ENCODE data around the gene ZNF138. TPM values are rescaled to one million over a fixed set of nuclear protein-coding genes. Genes with fewer than 3 reads are reported as not detected.

Gene ZNF138
- total RNA-seq, 2 experiments from 2014 or later, result 5.6 to 7.3 TPM

DNA sequence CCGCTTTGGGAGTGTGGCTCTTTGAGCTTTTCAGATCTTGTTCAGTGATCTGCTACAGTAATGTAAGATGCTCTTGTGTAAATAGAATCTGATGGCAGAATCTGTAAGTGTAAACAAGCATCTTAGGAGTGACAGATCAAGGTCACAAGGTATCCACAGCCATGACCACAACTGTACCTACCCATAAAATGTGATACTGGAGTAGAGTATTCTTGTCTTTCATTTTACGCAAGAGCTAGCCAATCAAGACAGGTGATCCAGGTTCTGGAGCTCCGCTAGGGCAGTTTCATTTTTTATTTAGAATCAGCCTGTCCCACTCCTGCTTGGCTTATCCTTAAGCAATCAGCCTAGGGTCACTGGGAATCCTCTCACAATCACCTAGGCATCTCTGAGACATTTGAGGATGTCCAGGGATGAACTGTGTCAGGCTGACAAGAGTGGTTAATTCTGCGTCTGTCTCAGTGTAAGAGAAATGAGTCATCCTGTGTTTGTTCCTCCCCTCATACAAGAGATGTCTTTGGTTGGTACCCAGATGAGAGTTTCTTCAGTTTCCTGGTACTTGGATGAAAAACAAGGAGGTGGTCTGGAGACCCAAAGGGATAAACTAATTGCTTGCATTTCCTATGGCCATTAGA lies 13.6 kb downstream of the ZNF138 start:
- DNase-seq, result no peak
- ATAC-seq (ENCODE audit: poor library complexity), result no peak
- peaks cover 7% of the 10 kb centered on the region for H3K4me1 Mint-ChIP-seq (ENCODE audit: low read depth)
- ChIA-PET CTCF (no interaction called here), POLR2A (no interaction called here)
- H3K9me3 ChIP-seq (ENCODE audit: control insufficient read depth in 1 of 2, insufficient read depth in 1 of 2, low read length in 2 of 2), result no peaks in the 10 kb centered on the region
- H3K9me3 Mint-ChIP-seq, result no peaks in the 10 kb centered on the region
- no peaks in the 10 kb centered on the region for H3K27me3 Mint-ChIP-seq
- no peak overlapping the region for H3K4me3 Mint-ChIP-seq
- H3K4me1 ChIP-seq (ENCODE audit: insufficient read depth, low read length), result no peaks in the 10 kb centered on the region
- TF ChIP-seq, protein P1, sequence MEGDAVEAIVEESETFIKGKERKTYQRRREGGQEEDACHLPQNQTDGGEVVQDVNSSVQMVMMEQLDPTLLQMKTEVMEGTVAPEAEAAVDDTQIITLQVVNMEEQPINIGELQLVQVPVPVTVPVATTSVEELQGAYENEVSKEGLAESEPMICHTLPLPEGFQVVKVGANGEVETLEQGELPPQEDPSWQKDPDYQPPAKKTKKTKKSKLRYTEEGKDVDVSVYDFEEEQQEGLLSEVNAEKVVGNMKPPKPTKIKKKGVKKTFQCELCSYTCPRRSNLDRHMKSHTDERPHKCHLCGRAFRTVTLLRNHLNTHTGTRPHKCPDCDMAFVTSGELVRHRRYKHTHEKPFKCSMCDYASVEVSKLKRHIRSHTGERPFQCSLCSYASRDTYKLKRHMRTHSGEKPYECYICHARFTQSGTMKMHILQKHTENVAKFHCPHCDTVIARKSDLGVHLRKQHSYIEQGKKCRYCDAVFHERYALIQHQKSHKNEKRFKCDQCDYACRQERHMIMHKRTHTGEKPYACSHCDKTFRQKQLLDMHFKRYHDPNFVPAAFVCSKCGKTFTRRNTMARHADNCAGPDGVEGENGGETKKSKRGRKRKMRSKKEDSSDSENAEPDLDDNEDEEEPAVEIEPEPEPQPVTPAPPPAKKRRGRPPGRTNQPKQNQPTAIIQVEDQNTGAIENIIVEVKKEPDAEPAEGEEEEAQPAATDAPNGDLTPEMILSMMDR (IDR thresholded peaks at IDR 0.05), result no peak
- H3K27ac Mint-ChIP-seq, result no peak overlapping the region
- no peak overlapping the region for H3K27ac ChIP-seq (ENCODE audit: low read depth in 1 of 2, low read length in 2 of 2)
- H3K27me3 ChIP-seq (ENCODE audit: control insufficient read depth in 1 of 2, insufficient read depth in 2 of 2, low read length in 2 of 2), result no peaks in the 10 kb centered on the region
- peaks cover 11% of the 10 kb centered on the region for H3K36me3 ChIP-seq (ENCODE audit: insufficient read depth, low read length)
- H3K4me3 ChIP-seq (ENCODE audit: low read length), result no peak overlapping the region
- H3K36me3 Mint-ChIP-seq (ENCODE audit: low read depth), result peaks cover 66% of the 10 kb centered on the region
- intact Hi-C loops (cut with DNase I, micrococcal nuclease), result no loop called here

DNA sequence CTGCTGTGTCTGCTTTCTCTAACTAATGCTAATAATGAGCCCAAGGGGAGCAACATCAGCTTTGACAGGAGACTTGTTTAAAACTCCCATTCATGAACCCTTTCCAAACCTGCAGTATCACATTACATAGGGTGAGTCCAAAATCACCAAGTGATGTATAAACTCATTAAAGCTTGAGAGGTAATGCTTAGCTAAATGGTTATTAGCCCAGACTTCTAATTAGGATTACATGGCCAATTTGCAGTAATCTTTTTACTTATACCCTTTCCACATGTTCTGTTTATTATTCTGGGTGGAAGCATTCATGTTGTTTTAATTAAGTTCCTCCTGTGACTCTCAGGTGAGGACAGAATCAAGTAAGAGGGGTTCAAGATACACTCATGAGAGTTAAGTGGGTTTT lies 17.5 kb downstream of the ZNF138 start:
- Mint-ChIP-seq H3K4me3 (no peak overlapping the region), H3K36me3 (ENCODE audit: low read depth) (peaks cover 62% of the 10 kb centered on the region), H3K27ac (no peak overlapping the region), H3K9me3 (no peaks in the 10 kb centered on the region), H3K27me3 (no peaks in the 10 kb centered on the region), H3K4me1 (ENCODE audit: low read depth) (peaks cover 23% of the 10 kb centered on the region)
- intact Hi-C loops (cut with DNase I, micrococcal nuclease), result no loop called here
- TF ChIP-seq, protein P1 (IDR thresholded peaks at IDR 0.05), result no peak
- POLR2A ChIA-PET, result no interaction called here
- no peak for ATAC-seq (ENCODE audit: poor library complexity)
- no peak for DNase-seq
- Histone ChIP-seq H3K36me3 (ENCODE audit: insufficient read depth, low read length) (peaks cover 3% of the 10 kb centered on the region), H3K27me3 (ENCODE audit: control insufficient read depth in 1 of 2, insufficient read depth in 2 of 2, low read length in 2 of 2) (no peaks in the 10 kb centered on the region), H3K4me3 (ENCODE audit: low read length) (no peak overlapping the region), H3K9me3 (ENCODE audit: control insufficient read depth in 1 of 2, insufficient read depth in 1 of 2, low read length in 2 of 2) (no peaks in the 10 kb centered on the region), H3K27ac (ENCODE audit: low read depth in 1 of 2, low read length in 2 of 2) (no peak overlapping the region), H3K4me1 (ENCODE audit: insufficient read depth, low read length) (no peaks in the 10 kb centered on the region)
- CTCF ChIA-PET, result no interaction called here

DNA sequence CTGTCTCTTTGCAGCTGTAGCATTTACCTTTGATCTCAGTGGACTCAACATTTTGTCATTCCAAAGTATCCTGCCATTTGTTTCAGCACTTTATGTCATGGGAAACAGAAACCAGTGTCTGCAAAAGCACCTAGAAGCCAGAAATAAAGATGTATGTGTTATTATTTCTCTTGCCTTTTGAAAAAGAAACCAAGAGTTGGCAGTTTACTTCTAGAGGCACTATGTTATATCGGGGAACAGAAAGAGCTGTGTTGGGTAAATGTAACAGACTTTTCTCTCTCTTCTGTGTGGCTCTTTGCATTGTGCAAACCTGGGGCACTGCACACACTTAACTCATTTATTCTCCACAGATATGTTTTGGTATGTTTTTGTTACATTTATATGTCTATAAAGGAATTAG lies 36.7 kb downstream of the ZNF138 start:
- Mint-ChIP-seq H3K4me3 (no peak overlapping the region), H3K36me3 (ENCODE audit: low read depth) (peaks cover 80% of the 10 kb centered on the region), H3K4me1 (ENCODE audit: low read depth) (no peaks in the 10 kb centered on the region), H3K27me3 (no peaks in the 10 kb centered on the region), H3K9me3 (peaks cover 25% of the 10 kb centered on the region), H3K27ac (no peak overlapping the region)
- H3K9me3 ChIP-seq (ENCODE audit: control insufficient read depth in 1 of 2, insufficient read depth in 1 of 2, low read length in 2 of 2), result peaks cover 14 to 34% of the 10 kb centered on the region in 2 experiments
- H3K27me3 ChIP-seq (ENCODE audit: control insufficient read depth in 1 of 2, insufficient read depth in 2 of 2, low read length in 2 of 2), result no peaks in the 10 kb centered on the region
- TF ChIP-seq, protein P1 (IDR thresholded peaks at IDR 0.05), result no peak
- H3K36me3 ChIP-seq (ENCODE audit: insufficient read depth, low read length), result peaks cover 15% of the 10 kb centered on the region
- DNase-seq, result no peak
- intact Hi-C loops (cut with DNase I, micrococcal nuclease), result no loop called here
- ChIA-PET CTCF (no interaction called here), POLR2A (no interaction called here)
- no peaks in the 10 kb centered on the region for H3K4me1 ChIP-seq (ENCODE audit: insufficient read depth, low read length)
- H3K4me3 ChIP-seq (ENCODE audit: low read length), result no peak overlapping the region
- no peak overlapping the region for H3K27ac ChIP-seq (ENCODE audit: low read depth in 1 of 2, low read length in 2 of 2)
- ATAC-seq (ENCODE audit: poor library complexity), result no peak

Measured in CD4-positive, alpha-beta T cell (primary cell).